ENCODE results near the gene CRAMP1. TPM values are rescaled to one million over a fixed set of nuclear protein-coding genes. Genes with fewer than 3 reads are reported as not detected.
"Not testable (repeated sequence)": the region's sequence is repeated elsewhere in the genome, so short reads cannot be mapped to it uniquely, and the experiment has no call there.

Gene CRAMP1
- total RNA-seq, 1 donor from 2014 or later = 18.4 TPM

DNA sequence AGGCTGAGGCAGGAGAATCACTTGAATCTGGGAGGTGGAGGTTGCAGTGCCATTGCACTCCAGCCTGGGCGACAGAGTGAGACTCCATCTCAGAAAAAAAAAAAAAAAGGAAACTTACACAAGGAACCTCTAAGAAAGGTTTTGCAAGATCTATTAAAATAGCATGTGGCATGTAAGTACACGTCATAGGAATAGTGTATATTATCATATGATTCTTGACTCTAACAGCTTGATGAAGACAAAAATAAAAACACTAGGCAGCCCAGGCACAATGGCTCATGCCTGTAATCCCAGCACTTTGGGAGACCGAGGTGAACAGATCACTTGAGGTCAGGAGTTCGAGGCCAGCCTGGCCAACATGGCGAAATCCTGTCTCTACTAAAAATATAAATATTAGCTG is 16.6 kb upstream of the CRAMP1 start:
- DNase-seq (ENCODE audit: extremely low read depth, low read depth, low spot score) = not testable (repeated sequence)

DNA sequence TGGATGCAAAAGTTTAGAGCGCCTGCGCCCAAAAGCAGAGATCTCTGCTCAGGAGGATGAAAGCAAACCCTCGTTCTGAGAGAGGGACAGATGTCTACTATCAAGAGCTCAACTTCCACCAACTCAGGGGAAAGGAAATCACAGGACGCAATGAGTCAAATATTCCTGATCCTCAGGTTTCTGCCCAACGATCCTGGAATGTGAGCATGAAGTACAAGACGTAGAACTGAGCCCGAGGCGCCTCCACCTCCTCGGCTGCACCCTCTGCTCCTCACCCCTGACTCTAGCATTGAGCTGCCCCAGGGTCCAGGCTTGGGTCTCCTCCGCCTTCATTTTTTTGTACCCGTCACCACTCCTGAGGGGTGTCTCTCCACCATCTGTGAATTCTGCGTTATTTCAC is 15.6 kb upstream of the CRAMP1 start:
- no peak for DNase-seq (ENCODE audit: extremely low read depth, low read depth, low spot score)

DNA sequence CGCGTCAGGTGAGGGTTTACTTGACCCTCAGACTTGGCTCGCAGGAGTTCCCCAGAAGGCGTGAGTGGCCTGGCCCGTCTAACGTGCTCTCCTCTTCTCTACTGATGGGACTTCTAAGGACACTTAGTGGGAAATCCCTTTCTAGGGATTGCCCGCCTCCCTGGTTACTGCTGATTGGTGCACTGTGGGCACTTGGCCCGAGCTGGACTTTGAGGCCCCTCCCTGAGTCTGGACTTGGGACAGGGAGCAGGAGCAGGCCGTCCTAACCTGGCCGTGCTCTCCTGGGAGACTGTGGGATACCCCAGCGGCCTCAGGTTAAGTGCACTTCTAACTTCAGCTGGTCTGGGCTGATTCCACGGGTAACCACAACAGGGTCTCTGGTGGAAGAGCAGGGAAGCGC is 15.0 kb upstream of the CRAMP1 start:
- no peak for DNase-seq (ENCODE audit: extremely low read depth, low read depth, low spot score)

DNA sequence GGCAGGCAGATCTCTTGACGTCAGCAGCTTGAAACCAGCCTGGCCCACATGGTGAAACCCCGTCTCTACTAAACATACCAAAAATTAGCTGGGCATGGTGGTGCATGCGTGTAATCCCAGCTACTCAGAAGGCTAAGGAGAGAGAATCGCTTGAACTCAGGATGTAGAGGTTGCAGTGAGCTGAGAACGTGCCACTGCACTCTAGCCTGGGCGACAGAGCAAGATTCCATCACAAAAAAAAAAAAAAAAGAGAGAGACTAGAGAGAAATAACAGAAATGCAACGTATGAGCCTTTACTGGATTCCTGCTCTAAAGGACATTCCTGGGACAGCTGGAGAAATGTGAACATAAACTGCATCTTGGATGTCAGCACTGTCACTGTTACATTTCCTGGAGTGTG is 11.1 kb upstream of the CRAMP1 start:
- no peak for DNase-seq (ENCODE audit: extremely low read depth, low read depth, low spot score)

DNA sequence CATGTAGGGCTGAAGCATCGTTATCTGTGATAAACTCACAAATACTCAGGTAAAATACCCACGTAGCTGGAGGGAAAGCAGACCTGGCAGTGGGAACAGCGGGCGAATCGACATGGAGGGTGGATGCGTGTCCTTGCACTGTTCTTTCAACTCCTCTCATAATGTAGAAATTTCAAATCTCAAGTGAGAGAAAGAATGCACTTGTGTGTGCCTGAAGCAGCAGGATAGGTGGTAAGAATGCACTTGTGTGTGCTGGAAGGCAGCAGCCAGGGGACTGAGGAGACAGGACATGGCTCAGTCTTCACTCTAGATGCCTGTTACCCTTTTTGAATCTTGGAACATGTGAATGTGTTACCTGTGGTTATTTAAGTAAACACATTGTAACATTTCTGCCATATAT is 10.7 kb upstream of the CRAMP1 start:
- no peak for DNase-seq (ENCODE audit: extremely low read depth, low read depth, low spot score)

DNA sequence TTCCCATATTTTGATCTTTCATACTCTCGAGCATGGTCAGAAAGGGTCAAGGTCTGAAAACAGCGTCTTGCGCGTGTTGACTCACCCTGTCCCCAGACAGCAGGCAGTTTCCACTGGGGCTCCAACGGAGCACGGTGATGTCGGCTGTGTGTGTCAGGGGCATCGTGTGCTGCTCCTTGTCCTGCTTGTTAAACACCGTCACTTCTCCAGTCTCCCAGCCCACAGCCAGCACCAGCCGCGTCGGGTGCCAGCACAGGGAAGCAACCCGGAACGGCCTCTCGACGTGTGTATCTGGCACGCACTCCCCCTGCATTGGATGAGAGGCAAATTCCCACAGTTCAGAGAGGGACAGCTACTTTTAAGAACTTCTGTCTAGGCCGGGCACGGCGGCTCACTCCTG is 9.9 kb upstream of the CRAMP1 start:
- no peak for DNase-seq (ENCODE audit: extremely low read depth, low read depth, low spot score)

DNA sequence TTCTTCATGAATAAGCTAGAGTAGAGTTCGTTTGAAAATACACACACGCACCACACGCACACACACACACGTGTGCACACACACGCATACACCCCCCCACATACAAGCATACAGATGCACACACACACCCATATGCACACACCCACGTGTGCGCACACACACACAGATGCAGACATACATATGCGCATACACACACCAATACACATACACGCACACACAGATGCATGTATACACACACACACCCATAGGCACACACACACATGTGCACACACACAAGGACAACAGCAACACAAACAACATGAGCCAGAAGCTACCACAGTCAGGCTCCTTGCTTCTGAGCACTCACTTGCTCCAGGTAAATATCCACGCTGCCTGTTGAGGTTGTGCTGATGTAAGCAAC is 5.4 kb upstream of the CRAMP1 start:
- no peak for DNase-seq (ENCODE audit: extremely low read depth, low read depth, low spot score)

DNA sequence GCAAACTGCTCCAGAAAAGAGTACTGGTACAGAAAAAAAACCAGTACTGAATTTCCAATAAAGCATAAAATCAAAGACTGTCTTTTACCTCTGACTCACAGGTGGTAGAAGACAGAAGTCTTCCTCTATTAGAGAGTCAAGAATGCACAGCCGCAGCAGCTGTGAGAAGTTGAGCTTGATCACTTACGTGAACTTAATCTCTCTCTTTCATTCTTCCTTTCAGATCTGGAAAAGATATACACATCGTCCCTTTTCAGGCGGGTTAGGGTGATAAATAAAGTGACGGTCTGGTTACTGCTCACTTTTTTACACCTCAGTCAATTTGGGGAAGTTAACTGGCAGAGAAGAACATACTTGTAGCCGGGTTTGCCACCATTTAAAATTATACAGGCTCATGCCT is 4.2 kb upstream of the CRAMP1 start:
- no peak for DNase-seq (ENCODE audit: extremely low read depth, low read depth, low spot score)

DNA sequence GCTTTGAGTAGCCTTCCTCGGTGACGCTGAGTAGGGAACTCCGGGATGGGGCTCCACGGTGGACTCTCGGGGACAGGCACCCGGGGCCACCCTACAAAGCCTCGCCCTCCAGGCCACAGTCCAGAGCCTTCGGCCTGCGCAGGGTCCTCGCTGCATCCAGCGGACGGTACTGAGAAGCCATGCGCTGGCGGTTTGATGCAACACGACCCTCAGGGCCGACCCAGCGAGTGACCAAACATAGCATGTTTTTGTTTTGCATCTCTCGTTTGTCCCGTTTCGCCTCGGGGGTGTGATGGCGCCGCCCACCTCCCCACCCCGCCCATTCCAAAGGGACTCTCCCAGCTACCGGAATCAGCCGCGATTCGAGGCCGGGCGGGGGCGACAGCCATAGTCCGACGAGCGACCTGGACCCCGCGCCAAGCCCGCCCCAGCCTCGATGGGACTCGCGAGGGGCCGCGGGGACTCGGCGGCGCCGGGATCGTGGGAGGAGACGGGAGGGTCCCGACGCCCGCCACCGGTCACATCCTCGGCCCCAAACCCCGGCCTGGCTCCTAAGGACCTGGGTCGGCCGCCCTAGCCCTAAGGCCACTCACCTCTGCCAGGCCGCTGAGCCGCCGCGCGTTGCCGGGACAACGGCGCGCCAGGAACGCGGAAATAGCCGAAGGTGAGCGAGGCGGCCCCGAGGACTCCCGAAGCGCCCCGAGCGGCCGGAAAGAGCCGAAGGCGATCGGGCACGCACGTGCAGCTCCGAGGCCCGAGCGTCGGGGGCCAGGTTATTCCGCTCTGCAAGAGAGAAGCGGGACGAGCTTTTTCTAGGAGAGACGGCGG is 1.9 kb upstream of the CRAMP1 start:
- DNase-seq (ENCODE audit: extremely low read depth, low read depth, low spot score) = no peak

DNA sequence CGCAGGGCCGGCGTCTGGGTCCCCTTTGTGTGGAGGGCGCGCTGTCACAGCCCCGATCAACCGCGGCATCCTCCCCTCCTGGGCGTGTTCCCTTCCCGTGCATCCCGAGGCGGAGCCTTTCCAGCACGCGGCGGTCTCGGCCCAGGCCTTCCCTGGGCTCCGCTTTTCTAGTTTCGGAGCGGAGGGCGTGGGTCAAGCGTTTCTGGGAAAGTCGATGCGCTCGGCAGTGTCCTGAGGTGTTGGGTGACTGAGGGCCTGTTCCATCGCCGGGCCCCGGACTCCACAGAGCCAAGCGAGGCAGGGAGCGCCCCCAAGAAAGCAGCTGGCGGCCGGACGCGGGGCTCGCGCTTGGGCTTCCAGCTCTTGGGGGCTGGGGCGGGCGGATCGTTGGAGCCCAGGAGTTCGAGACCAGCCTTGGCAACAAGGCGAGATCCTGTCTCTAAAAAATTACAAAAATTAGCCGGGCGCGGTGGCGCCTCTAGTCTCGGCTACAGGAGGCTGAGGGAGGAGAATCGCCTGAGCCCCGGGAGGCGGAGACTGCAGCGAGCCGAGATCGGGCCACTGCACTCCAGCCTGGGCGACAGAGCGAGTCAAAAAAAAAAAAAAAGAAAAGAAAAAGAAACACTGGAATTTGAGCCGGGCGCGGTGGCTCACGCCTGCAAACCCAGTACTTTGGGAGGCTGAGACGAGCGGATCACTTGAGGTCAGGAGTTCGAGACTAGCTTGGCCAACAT is 1.1 kb upstream of the CRAMP1 start:
- no peak for DNase-seq (ENCODE audit: extremely low read depth, low read depth, low spot score)

DNA sequence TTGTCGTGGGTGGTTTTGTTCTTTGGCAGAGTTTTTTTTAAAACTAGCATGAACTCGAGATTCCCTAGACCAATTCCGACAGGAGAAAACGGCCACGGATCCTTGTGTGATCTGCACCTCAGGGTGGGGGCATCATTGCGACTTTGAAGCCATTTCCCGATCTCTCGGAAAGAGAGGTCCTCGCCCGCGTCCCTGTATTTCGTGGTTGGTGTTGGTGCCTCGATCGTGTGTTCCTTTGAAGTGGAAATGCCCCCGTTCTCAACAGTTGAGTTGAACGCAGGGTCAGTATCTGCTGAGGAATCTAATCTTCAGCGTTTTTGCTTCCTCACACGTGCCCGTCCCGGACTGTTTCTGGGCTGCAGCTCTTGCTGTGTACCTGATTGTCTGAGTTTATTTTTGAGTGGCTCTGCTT is 1.1 kb downstream of the CRAMP1 start:
- DNase-seq (ENCODE audit: extremely low read depth, low read depth, low spot score) = no peak

DNA sequence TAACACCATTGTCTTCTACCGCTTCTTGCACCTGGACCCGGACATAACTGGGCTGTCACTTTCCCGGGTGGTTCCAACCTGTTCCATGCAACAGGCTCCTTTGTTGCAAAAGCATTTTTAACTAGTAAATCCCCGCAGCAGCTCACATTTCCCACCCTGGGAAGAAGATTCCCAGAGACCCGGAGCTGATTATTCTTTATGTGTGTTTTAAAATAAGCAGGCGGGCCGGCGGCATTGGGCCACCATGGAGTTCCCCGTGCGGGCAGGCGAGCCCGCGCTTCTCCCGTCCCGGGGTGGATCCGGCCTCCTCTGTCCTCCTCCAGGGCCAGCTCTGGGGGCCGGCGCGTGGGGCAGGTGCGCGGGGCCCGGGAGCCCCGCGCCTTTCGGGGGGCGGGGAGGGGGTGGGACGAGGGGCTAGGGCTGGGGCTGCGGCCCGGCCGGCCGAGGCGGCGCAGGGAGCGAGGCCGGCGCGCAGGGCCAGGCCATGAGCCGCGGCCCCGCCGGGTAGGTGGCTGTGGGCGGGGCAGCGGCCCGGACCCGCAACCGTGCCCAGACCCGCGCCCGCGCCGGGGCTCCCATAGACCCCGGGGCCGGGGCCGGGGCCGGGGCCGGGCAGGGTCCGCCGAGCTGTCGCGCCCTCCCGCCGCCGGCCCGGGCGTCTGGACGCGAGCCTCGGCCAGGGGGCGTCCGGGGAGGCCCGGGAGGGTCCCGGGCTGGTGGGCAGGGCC is 1.7 kb downstream of the CRAMP1 start:
- no peak for DNase-seq (ENCODE audit: extremely low read depth, low read depth, low spot score)

DNA sequence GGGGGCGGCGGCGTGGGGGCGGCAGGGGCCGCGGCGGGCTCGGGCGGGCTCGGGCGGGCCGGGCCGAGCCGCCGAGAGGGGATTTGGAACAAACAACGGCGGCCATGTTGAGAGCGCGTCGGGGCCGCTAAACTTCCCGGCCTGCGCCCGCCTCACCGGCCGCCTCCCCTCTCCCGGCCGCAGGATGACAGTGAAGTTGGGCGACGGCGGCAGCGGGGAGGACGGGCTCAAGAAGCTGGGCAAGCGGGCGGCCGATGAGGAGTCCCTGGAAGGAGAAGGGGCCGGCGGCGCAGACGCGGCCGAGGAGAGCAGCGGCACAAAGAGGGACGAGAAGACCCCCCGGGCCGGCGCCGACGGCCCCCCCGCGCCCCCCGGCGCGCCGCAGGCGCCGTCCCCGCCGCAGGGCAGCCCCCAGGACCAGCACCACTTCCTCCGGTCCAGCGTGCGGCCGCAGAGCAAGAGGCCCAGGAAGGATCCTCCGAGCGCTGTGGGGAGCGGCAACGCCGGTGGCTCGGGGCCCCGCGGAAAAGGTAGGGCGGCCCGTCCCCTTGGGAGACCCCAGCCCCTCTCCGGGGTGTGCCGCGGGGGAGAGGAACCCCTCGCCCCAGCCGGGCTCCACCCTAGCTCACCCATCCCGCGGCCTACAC is 2.4 kb downstream of the CRAMP1 start:
- DNase-seq (ENCODE audit: extremely low read depth, low read depth, low spot score) = no peak

DNA sequence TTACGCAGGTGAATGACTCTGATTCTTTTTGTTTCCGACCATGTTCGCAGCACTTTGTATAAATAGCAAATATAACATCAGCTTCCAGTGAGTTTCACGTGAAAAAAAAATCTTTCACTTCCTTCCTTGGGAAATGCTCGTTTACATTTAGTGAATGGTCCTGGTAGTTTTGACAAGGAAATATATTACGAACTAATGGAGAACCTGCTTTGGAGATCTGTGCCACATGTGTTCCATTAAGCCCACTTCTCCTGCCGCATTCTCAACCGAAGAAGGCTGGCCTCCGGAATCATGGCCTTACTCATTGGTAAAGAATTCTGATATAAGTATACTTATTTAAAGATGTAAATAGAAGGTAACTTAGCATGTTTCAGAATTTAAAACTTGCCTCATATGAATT is 3.6 kb downstream of the CRAMP1 start:
- DNase-seq (ENCODE audit: extremely low read depth, low read depth, low spot score) = no peak

DNA sequence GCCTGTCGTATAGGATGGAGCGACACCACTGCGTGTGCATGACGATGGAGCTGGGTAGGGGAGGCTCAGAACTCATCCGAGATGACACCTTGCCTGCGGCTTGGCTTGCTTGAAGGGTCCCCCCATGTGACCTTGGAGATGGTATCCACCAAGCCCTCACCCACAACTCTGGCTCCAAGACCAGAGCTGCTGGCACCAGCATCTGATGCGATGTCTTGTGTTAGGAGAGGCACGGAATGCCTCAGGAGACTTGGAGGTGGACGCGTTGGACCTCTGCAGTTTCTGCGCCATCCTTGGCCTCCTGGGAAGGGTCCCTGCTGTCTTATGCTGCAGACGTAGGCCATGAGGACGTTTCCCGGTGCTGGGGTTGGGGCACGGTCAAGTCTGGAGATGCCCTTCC is 7.8 kb downstream of the CRAMP1 start:
- no peak for DNase-seq (ENCODE audit: extremely low read depth, low read depth, low spot score)

DNA sequence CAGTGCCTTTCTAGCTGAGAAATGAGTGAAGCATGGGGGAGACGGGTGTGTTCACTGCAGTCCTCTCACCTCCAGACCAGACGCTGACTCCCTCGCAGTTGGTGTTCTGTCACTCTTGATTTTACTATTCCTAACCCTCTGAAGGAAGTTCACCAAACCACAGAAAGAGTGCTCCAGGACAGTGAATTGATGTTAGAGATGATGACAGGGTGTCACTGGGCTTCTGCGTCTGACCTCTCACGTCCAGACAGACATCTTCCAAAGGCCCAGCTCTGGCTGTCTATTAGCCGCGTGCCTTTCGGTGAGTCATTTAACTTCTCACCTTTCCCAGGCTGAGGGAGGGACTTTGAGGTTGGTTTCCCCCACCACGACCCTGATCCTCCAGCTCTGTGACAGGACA is 8.2 kb downstream of the CRAMP1 start:
- no peak for DNase-seq (ENCODE audit: extremely low read depth, low read depth, low spot score)

DNA sequence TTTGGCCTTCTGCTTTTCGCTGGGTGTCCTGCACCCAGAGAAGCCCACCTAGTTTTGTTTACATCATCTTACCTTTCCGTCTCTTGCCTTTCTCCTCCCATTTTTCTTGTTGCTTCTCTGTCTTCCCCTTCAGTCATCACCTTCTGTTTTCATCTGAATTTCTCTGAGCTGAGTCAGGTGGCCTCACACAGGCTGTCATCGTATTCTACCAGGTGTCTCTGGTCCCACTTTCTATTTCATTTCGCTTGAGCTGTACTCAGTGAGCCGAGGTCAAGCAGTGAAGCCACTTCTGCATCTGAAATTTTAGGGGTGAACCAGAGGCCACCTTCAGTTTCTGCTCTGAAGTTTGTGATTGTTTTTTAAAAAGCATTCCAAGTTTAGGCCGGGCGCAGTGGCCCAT is 9.7 kb downstream of the CRAMP1 start:
- DNase-seq (ENCODE audit: extremely low read depth, low read depth, low spot score) = no peak

DNA sequence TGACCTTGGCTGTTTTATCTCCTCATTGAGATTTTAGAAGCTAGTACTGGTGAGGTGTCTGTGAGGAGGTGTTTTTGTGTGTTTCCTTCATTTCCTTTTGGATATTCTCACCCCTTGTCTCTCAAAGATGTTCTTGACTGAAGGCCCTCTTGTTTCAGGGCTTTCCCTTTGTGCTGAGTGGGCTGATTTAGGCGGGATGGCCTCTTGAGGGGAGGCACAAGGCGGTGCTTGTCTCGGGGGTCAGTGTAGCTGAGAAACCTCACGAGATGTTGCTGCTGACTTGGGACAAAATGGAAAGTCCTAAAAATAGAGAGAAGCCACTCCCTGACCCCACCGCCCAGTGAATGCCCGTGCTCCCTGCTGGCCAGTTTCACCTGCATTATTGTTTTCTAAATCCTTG is 14.2 kb downstream of the CRAMP1 start:
- DNase-seq (ENCODE audit: extremely low read depth, low read depth, low spot score) = no peak

DNA sequence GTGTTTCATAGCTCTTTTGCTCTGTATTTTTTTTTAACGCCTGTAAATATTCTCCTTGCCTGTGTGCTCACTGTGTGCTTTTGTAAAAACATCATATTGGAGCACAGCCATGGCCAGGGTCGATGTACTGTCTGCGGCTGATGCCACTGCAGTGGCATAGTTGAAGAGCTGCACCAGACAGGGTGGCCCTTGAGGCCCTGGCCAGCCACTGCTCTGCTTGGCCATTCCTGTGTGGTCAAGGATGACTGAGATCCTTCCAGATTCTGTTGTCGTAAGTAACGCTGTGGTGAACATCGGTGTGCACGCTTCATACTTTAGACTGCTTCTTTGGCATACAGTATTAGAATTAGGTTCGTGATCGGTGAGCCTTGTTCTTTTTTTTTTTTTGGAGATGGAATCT is 14.6 kb downstream of the CRAMP1 start:
- no peak for DNase-seq (ENCODE audit: extremely low read depth, low read depth, low spot score)

DNA sequence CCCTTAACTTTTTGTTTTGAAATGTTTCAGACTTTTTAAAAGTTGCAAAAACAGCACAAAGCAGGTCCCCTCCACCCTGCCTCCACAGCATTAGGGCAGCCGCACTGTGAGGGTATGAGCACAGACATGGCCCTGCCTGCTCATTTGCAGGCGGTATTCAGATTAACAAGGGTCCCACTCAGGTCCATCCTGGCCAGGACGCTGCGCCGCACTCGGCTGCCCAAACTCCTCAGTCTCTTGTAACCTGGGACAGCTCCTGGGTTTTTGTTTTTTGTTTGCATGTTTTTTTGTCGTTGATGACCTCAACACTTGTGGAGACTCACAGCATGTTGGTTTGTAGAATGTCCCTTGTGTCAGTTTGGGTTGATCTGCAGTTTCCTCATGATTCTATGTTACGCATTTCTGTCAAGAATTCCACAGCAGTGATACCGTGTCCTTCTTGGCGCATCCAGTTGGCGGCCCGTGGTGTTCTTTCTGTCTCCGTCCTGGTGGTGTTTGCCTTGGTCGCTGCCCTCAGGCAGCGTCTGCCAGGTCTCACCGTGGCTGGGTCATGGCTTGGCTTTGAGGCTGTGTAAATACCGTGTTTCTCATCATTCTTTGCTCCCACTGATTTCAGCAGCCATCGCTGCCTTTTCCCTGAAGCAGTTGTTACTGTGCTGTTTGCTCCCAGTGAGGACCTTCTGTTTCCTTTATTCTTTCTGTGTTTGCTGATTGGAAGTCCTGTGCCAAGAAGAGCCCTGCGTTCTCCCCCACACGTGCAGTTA is 18.5 kb downstream of the CRAMP1 start:
- DNase-seq (ENCODE audit: extremely low read depth, low read depth, low spot score) = no peak

Measured in glomerular endothelial cell (primary cell).